C4-2B (cell line): ENCODE data around the gene FRMD5.

Experiments
- ZFX ChIP-seq: fragments of 450-650 bp; IDR thresholded peaks from 2 replicates; pipeline ENCODE4 v1.6.1; 2017
- TF ChIP-seq, protein P1 (sequence below): fragments of 450-650 bp; conservative IDR thresholded peaks from 2 replicates; pipeline ENCODE4 v1.5.1; 2017; ENCODE audit warnings: mild to moderate bottlenecking

DNA sequence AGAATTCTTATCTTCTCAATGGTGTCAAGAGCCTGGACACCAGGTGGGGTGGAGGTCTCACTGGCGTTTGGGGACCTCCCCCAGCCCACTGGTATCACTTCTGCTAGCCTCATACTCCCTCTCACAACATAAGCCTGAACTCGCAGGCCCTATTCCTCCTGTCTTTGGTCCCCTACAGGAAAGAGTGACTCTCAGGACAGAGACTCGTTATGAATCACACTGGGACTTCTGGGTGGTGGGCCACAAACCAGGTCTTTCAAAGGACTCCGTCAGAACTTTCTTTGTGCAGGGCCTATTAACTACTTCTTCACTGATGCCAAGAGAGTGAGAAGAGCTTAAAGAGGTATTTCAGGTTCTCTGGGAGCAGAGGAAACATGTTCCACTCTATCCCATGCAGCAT is 267.9 kb downstream of the FRMD5 start:
- TF ChIP-seq ZFX = no peak
- TF ChIP-seq, protein P1, sequence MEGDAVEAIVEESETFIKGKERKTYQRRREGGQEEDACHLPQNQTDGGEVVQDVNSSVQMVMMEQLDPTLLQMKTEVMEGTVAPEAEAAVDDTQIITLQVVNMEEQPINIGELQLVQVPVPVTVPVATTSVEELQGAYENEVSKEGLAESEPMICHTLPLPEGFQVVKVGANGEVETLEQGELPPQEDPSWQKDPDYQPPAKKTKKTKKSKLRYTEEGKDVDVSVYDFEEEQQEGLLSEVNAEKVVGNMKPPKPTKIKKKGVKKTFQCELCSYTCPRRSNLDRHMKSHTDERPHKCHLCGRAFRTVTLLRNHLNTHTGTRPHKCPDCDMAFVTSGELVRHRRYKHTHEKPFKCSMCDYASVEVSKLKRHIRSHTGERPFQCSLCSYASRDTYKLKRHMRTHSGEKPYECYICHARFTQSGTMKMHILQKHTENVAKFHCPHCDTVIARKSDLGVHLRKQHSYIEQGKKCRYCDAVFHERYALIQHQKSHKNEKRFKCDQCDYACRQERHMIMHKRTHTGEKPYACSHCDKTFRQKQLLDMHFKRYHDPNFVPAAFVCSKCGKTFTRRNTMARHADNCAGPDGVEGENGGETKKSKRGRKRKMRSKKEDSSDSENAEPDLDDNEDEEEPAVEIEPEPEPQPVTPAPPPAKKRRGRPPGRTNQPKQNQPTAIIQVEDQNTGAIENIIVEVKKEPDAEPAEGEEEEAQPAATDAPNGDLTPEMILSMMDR = no peak
